Measurements from ENCODE around the gene CFAP221. TPM values are rescaled to one million over a fixed set of nuclear protein-coding genes. Genes with fewer than 3 reads are reported as not detected.

The CFAP221 gene
- total RNA-seq, 2 experiments from 2014 or later: not detected

DNA sequence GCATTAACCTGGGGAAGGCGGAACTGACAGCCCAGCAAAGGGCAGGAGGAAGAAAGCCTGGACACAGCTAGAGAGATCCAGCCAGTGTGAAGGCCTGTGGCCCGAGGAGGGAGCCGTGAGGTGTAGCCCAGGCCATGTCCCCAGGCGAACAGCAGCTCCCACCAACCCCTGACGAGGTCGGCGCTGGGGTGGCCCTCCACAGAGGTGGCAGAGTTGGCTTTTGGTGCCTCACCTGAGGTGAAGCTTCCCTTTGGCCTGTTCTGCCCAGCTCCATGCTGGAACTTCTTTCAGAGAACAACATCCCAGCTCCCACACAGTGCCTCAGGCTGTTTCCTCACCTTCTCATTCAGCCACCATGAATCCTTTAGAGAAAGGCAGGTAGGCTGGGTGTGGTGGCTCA is 148.1 kb downstream of the CFAP221 start:
- peaks cover 23% of the 10 kb centered on the region for H3K36me3 Mint-ChIP-seq (ENCODE audit: low read depth)
- no peak overlapping the region for H3K27ac ChIP-seq (ENCODE audit: low read depth in 1 of 2, low read length in 2 of 2)
- no peak overlapping the region for H3K27ac Mint-ChIP-seq

DNA sequence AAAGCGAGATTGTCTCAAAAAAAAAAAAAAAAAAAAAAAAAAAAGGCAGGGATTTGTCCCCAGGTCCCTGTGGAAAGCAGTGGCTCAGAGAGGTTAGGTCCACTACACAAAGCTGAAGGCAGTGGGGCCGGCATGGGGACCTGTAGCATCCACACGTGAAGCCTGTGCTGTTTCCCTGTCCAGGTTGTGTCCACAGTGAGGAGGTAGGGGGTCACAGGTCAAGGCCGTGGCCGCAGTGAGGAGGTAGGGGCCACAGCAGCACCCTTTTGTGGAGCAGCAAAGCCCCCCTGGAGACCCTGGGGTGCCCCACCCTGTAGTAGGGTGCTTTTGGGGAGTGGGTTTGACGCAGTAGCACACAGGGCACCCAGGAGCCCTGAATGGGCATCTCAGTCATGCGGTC is 148.7 kb downstream of the CFAP221 start:
- no peak for ATAC-seq (ENCODE audit: poor library complexity)
- Mint-ChIP-seq H3K9me3 (no peaks in the 10 kb centered on the region), H3K4me3 (no peak overlapping the region), H3K27ac (no peak overlapping the region), H3K4me1 (ENCODE audit: low read depth) (peaks cover 44% of the 10 kb centered on the region), H3K27me3 (no peaks in the 10 kb centered on the region), H3K36me3 (ENCODE audit: low read depth) (peaks cover 17% of the 10 kb centered on the region)
- Histone ChIP-seq H3K27me3 (ENCODE audit: control insufficient read depth in 1 of 2, insufficient read depth in 2 of 2, low read length in 2 of 2) (peaks cover 0 to 2% of the 10 kb centered on the region in 2 experiments), H3K9me3 (ENCODE audit: control insufficient read depth in 1 of 2, insufficient read depth in 1 of 2, low read length in 2 of 2) (no peaks in the 10 kb centered on the region), H3K4me3 (ENCODE audit: low read length) (no peak overlapping the region), H3K27ac (ENCODE audit: low read depth in 1 of 2, low read length in 2 of 2) (no peak overlapping the region), H3K4me1 (ENCODE audit: insufficient read depth, low read length) (peaks cover 41% of the 10 kb centered on the region), H3K36me3 (ENCODE audit: insufficient read depth, low read length) (peaks cover 9% of the 10 kb centered on the region)
- CTCF ChIA-PET: interaction anchor here (0.9 kb wide), 1 partner anchor 10 kb away, joined by 3 read pairs; no protein-coding TSS in a partner anchor
- no peak for DNase-seq
- POLR2A ChIA-PET: interaction anchor here (0.9 kb wide), 1 partner anchor 14 kb away, joined by 3 read pairs; the partner anchor contains the start of gene TMEM177
- TF ChIP-seq, protein P1, sequence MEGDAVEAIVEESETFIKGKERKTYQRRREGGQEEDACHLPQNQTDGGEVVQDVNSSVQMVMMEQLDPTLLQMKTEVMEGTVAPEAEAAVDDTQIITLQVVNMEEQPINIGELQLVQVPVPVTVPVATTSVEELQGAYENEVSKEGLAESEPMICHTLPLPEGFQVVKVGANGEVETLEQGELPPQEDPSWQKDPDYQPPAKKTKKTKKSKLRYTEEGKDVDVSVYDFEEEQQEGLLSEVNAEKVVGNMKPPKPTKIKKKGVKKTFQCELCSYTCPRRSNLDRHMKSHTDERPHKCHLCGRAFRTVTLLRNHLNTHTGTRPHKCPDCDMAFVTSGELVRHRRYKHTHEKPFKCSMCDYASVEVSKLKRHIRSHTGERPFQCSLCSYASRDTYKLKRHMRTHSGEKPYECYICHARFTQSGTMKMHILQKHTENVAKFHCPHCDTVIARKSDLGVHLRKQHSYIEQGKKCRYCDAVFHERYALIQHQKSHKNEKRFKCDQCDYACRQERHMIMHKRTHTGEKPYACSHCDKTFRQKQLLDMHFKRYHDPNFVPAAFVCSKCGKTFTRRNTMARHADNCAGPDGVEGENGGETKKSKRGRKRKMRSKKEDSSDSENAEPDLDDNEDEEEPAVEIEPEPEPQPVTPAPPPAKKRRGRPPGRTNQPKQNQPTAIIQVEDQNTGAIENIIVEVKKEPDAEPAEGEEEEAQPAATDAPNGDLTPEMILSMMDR (IDR thresholded peaks at IDR 0.05): no peak
- intact Hi-C loops (cut with DNase I, micrococcal nuclease): no loop called here

More for the DNA sequence above, 148.1 kb downstream of the CFAP221 start:
- Histone ChIP-seq H3K4me1 (ENCODE audit: insufficient read depth, low read length) (peaks cover 35% of the 10 kb centered on the region), H3K27me3 (ENCODE audit: control insufficient read depth in 1 of 2, insufficient read depth in 2 of 2, low read length in 2 of 2) (peaks cover 0 to 2% of the 10 kb centered on the region in 2 experiments), H3K4me3 (ENCODE audit: low read length) (no peak overlapping the region), H3K9me3 (ENCODE audit: control insufficient read depth in 1 of 2, insufficient read depth in 1 of 2, low read length in 2 of 2) (no peaks in the 10 kb centered on the region), H3K36me3 (ENCODE audit: insufficient read depth, low read length) (peaks cover 15% of the 10 kb centered on the region)
- ChIA-PET CTCF (interaction anchor here (0.9 kb wide), 1 partner anchor 11 kb away, joined by 3 read pairs; no protein-coding TSS in a partner anchor), POLR2A (no interaction called here)
- Mint-ChIP-seq H3K27me3 (no peaks in the 10 kb centered on the region), H3K4me3 (no peak overlapping the region), H3K9me3 (no peaks in the 10 kb centered on the region), H3K4me1 (ENCODE audit: low read depth) (peaks cover 38% of the 10 kb centered on the region)
- TF ChIP-seq, protein P1 (IDR thresholded peaks at IDR 0.05): no peak
- intact Hi-C loops (cut with DNase I, micrococcal nuclease): no loop called here
- ATAC-seq (ENCODE audit: poor library complexity) (no peak), DNase-seq (no peak)

DNA sequence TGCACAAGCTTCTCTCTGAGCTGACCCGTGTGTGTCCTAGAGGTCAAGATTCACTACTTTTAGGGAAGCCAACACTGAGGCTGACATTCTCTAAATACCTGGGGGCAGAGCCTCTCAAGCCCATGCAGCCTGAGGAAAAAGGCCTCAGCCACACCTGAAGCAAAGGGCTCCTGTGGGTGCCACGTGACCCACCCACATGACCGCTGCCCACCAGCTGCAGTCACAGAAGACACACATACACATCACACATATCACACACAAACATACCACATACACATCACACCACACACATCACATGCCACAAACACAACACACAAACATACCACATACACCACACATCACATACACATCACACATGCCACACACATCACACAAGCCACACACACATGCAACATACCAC is 149.3 kb downstream of the CFAP221 start:
- H3K27me3 Mint-ChIP-seq: no peaks in the 10 kb centered on the region
- ChIA-PET CTCF (no interaction called here), POLR2A (interaction anchor here (0.9 kb wide), 1 partner anchor 15 kb away, joined by 3 read pairs; the partner anchor contains the start of gene TMEM177)
- no peaks in the 10 kb centered on the region for H3K9me3 Mint-ChIP-seq
- ATAC-seq (ENCODE audit: poor library complexity): no peak
- no peak for DNase-seq
- H3K4me1 Mint-ChIP-seq (ENCODE audit: low read depth): peaks cover 50% of the 10 kb centered on the region
- intact Hi-C loops (cut with DNase I, micrococcal nuclease): no loop called here
- Histone ChIP-seq H3K36me3 (ENCODE audit: insufficient read depth, low read length) (peaks cover 7% of the 10 kb centered on the region), H3K9me3 (ENCODE audit: control insufficient read depth in 1 of 2, insufficient read depth in 1 of 2, low read length in 2 of 2) (no peaks in the 10 kb centered on the region), H3K4me1 (ENCODE audit: insufficient read depth, low read length) (peaks cover 46% of the 10 kb centered on the region), H3K27me3 (ENCODE audit: control insufficient read depth in 1 of 2, insufficient read depth in 2 of 2, low read length in 2 of 2) (peaks cover 0 to 2% of the 10 kb centered on the region in 2 experiments), H3K27ac (ENCODE audit: low read depth in 1 of 2, low read length in 2 of 2) (no peak overlapping the region), H3K4me3 (ENCODE audit: low read length) (no peak overlapping the region)
- H3K27ac Mint-ChIP-seq: peak overlapping the region; percentile 71
- no peak overlapping the region for H3K4me3 Mint-ChIP-seq
- H3K36me3 Mint-ChIP-seq (ENCODE audit: low read depth): peaks cover 11% of the 10 kb centered on the region
- TF ChIP-seq, protein P1 (IDR thresholded peaks at IDR 0.05): no peak

Measured in CD4-positive, alpha-beta T cell (primary cell).